IPS DF 6.9 (cell line): ENCODE results near the gene NLRP1.

Experiments
- DNase-seq: peaks from one replicate; pipeline ENCODE4 v3.0.0-alpha.2; 2013; ENCODE audit warnings: low read depth, low spot score
- H3K27ac ChIP-seq: one replicate; pipeline ENCODE4 v1.5.1; 2013; ENCODE audit warnings: low read length, control low read depth
- H3K27me3 ChIP-seq: 2 replicates; pipeline ENCODE4 v1.6.1; 2013; ENCODE audit warnings: mild to moderate bottlenecking, low read length; ENCODE audit not compliant: control insufficient read depth, insufficient read depth
- H3K36me3 ChIP-seq: 2 replicates; pipeline ENCODE4 v1.6.1; 2013; ENCODE audit warnings: low read length; ENCODE audit not compliant: control insufficient read depth, insufficient read depth
- H3K4me1 ChIP-seq: 2 replicates; pipeline ENCODE4 v1.6.1; 2013; ENCODE audit warnings: low read length; ENCODE audit not compliant: control insufficient read depth, insufficient read depth
- H3K4me3 ChIP-seq: 2 replicates; pipeline ENCODE4 v1.5.1; 2013; ENCODE audit warnings: mild to moderate bottlenecking, low read length
- H3K9me3 ChIP-seq: 2 replicates; pipeline ENCODE4 v1.6.1; 2013; ENCODE audit warnings: low read length, inconsistent platforms; ENCODE audit not compliant: control insufficient read depth, insufficient read depth
- WGBS: extraction: QIAGEN DNeasy Blood & Tissue Kit; methylation state at CpG from one replicate; pipeline ENCODE4 v1.1.7; 2013; ENCODE audit warnings: mixed read lengths, missing lambda C conversion rate; ENCODE audit not compliant: insufficient read length, insufficient coverage; 5-methylcytosine and 5-hydroxymethylcytosine counted together

NLRP1 gene

DNA sequence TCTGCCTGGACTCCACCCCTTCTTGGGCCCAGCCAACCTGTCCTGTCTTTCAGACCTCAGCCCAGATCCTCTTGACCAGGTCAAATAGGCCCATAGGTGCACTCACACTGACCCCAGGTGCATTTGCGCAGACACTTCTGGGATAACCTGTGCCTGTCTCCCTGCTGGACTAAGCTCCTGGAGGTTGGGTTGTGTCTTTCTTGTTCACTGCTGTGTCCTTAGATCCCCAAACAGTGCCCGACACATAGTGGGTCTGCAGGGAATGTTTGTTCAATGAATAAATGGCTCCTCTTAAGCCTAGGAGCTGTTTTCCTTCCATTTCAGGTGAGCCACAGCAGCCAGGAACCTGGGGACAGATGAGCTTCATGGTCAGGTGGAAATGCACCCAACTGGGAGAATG, 48.9 kb downstream of the NLRP1 start:
- Histone ChIP-seq H3K4me3 (no peak overlapping the region), H3K27ac (no peak overlapping the region), H3K27me3 (no peaks in the 10 kb centered on the region), H3K9me3 (no peaks in the 10 kb centered on the region), H3K36me3 (no peaks in the 10 kb centered on the region), H3K4me1 (no peaks in the 10 kb centered on the region)
- DNase-seq, result no peak
- WGBS, result no CpG with 5 or more reads among the region's 2 CpGs

DNA sequence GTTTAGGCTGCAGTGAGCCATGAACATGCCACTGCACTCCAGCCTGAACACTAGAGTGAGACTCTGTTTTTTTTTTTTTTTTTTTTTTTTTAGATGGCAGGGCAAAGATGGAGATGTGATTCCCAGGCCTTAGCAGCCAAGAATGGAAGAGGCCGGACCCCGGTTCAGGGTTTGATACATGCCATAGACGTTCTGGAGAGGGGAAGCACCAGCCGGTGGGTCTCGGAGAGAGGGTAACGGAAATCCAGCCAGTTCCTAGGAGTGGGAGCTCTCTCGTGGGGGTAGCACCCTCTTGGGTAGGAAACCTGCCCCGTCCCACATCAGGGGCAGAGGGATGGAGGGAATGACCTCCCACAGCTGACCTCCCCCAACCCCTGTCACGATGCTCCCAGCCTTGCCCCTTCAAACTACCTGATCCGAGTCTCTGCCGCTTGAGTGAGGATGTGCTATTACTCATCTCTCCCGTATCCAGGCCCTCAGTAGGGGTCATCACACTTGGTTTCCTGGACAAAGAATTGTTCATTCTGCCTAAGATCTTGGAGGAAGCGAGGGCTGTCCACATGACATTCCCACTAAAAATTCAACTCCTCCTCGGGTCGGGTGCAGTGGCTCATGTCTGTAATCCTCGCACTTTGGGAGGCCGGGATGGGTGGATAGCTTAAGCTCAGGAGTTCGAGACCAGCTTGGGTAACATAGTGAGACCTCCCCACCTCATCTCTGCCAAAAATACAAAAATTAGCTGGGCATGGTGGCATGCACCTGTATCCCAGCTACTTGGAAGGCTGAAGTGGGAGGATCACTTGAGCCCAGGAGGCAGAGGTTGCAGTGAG, 50.6 kb downstream of the NLRP1 start:
- Histone ChIP-seq H3K4me1 (no peaks in the 10 kb centered on the region), H3K27ac (no peak overlapping the region), H3K4me3 (no peak overlapping the region), H3K27me3 (no peaks in the 10 kb centered on the region), H3K36me3 (no peaks in the 10 kb centered on the region), H3K9me3 (no peaks in the 10 kb centered on the region)
- no peak for DNase-seq
- no CpG with 5 or more reads among the region's 18 CpGs for WGBS

DNA sequence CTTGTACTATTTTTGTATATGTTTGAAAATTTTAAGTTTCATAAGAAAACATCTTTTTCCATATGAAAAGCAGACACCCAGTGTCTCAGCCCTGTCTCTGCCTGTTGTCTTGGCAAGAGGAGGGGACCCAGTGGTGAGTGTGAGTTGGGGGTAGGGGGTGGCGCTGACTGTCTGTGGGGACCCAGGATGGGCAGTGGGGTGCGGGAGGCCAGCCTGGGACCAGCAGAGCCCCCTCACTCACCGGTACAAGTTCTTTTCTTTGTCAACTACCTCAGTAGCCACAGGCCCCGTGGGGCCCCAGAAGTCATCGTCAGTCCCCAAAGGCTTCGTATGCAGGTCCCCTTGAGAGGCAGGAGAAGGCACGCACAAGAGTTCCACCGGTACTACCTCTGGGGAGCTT, 51.7 kb downstream of the NLRP1 start:
- no CpG with 5 or more reads among the region's 8 CpGs for WGBS
- no peak for DNase-seq
- no peaks in the 10 kb centered on the region for H3K36me3 ChIP-seq
- H3K4me1 ChIP-seq, result no peaks in the 10 kb centered on the region
- H3K9me3 ChIP-seq, result no peaks in the 10 kb centered on the region
- no peaks in the 10 kb centered on the region for H3K27me3 ChIP-seq
- no peak overlapping the region for H3K4me3 ChIP-seq
- H3K27ac ChIP-seq, result no peak overlapping the region

DNA sequence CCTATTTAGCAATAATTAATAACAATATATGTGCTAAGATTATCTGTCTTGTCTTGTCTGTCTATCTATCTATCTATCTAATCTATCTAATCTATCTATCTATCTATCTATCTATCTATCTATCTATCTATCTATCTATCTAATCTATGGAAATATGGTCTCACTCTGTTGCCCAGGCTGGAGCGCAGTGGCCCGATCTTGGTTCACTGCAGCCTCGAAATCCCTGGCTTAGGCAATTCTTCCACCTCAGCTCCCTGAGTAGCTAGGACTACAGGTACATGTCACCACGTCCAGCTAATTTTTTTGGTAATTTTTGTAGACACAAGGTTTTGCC, 53.3 kb downstream of the NLRP1 start:
- no CpG with 5 or more reads among the region's 4 CpGs for whole genome bisulfite sequencing
- Histone ChIP-seq H3K27me3 (no peaks in the 10 kb centered on the region), H3K9me3 (no peaks in the 10 kb centered on the region), H3K27ac (no peak overlapping the region), H3K4me1 (no peaks in the 10 kb centered on the region), H3K4me3 (no peak overlapping the region), H3K36me3 (no peaks in the 10 kb centered on the region)
- DNase-seq, result no peak

DNA sequence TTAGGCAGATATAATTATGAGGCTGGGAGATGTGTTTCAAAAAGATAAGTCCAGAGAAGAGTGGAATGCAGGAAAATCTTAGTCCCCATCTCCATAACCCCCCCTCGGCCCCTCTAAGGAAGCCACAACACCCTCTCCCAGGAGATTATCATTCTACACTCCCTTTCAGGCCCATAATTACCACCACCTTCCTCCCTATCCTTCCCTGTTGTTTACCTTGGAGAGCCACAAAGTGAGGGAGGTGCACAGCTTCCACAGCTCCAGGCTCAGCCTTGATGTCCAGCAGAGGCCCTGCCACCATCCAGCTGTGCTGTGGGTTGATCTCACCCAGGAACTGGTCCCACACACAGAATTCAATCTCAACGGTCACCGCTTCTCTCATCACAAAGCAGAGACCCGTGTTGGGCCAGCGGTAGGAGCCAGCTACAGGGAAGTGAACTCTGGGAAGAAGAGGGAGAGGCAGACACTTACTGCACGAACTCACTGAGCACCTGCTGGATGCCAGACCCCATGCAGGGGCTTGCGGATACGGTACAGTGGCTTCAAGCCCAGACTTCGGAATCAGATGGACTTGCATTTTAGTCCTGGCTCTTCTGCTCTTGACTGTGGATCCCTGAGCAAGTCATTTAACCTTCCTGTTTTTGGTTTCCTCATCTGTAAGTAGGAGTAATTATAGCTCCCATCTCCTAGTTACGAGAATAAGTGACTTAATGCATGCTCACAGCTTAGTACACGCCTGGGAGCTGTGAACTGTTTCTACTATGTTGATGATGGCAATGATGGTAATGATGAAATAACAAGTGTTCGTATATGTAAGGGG, 53.8 kb downstream of the NLRP1 start:
- Histone ChIP-seq H3K4me3 (no peak overlapping the region), H3K9me3 (no peaks in the 10 kb centered on the region), H3K27ac (no peak overlapping the region), H3K4me1 (no peaks in the 10 kb centered on the region), H3K27me3 (no peaks in the 10 kb centered on the region), H3K36me3 (no peaks in the 10 kb centered on the region)
- DNase-seq, result no peak
- WGBS, result no CpG with 5 or more reads among the region's 12 CpGs

DNA sequence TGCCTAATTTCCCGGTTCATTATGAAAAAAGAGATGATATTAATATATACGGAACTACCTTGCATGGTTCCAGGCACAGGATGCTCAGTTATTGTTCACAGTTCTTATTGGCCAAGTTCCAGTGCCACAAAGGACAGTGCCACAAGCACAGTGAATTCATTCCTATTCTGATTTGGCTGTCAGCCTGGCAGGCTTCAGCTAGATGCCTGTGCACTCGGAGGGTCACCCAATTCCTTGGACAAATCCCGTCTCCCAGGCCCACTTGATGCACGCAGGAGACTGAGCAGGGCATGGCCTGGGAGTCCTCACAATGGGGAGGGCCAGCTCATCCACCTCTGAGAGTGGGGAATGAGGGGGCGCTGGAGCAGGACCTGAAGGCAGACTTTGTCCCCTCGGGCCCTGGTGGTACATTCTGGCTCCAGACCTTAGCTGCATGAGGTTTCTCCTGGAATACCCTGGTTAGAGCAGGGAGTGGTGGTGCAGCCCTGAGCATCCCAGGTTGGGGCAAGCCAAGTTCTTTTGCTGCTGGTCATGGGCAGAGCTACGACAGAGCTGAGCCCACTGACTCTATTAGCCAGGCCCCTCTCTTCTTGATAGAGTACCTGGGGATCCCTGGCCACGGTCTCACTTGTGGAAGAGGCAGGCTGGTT, 56.6 kb downstream of the NLRP1 start:
- Histone ChIP-seq H3K9me3 (no peaks in the 10 kb centered on the region), H3K4me1 (no peaks in the 10 kb centered on the region), H3K36me3 (no peaks in the 10 kb centered on the region), H3K27me3 (no peaks in the 10 kb centered on the region), H3K27ac (no peak overlapping the region), H3K4me3 (no peak overlapping the region)
- WGBS, result no CpG with 5 or more reads among the region's 9 CpGs
- no peak for DNase-seq

DNA sequence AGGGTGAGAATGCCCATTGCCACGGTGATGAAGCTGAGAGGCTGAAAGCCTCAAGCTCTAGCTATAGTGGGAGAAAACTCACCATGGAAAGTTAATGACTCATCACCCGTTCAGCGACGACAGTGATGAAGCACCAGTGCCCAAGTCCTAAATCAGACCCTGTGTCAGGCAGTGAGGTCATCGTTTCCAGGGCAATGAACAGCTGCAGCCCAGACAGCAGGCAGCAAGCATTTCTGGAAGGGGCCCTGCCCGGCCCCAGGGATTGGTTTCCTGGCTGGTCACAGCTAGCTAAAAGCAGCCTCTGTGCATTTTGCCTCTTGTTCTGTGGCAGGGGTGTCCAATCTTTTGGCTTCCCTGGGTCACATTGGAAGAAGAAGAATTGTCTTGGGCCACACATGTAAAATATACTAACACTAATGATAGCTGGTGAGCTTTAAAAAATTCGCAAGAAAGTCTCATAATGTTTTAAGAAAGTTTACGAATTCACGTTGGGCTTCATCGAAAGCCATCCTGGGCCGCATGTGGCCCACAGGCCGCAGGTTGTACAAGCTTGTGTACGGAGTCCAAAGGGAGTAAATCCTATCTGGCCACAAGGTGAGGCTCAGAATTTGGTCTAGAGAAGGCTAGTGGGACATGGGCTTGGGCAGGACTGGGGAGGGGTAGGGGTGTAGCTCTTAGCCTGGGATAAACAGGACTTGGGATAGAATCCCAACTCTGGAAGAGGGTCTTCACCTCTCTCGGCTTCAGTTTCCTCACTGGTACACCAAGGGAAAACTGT, 57.3 kb downstream of the NLRP1 start:
- H3K4me1 ChIP-seq, result no peaks in the 10 kb centered on the region
- no peak overlapping the region for H3K27ac ChIP-seq
- H3K4me3 ChIP-seq, result no peak overlapping the region
- no peaks in the 10 kb centered on the region for H3K9me3 ChIP-seq
- WGBS, result no CpG with 5 or more reads among the region's 14 CpGs
- no peak for DNase-seq
- no peaks in the 10 kb centered on the region for H3K36me3 ChIP-seq
- no peaks in the 10 kb centered on the region for H3K27me3 ChIP-seq

DNA sequence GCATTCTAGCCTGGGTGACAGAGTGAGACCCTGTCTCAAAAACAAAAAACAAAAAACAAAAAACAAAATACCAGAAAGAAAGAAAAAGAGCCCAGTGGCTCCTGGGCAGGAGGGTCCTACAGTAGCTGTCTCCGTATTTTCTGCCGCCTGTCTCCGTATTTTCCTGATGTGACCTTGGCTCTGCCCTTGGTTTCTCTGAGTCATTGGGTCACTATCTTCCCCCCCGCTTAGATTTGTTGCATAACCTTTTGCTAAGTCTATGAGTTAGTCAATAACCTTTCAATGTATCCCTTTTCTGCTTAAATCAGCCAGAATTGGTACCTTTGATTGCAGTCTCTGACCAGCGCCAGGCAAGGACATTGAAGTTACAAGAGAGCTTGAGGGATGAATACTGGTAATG, 61.1 kb downstream of the NLRP1 start:
- WGBS, result no CpG with 5 or more reads among the region's 5 CpGs
- Histone ChIP-seq H3K4me3 (no peak overlapping the region), H3K27me3 (no peaks in the 10 kb centered on the region), H3K4me1 (no peaks in the 10 kb centered on the region), H3K36me3 (no peaks in the 10 kb centered on the region), H3K27ac (no peak overlapping the region), H3K9me3 (no peaks in the 10 kb centered on the region)
- DNase-seq, result no peak

DNA sequence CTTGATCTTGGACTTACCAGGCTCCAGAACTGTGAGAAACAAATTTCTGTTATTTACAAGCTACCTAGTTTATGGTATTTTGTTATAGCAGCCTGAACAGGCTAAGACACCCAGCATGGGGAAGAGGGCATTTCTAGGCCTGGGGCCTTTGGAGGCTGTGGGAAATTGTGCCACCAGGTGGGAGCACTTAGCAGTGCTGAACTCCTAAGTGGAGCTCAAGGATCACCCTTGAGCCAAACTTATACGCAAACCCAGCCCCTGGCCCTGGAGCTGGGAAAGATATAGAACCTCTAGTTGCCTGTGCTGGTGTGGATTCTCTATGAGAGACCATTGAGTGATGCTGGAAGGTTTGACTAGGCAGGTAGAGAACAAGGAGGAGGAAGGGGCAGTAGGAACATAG, 61.8 kb downstream of the NLRP1 start:
- Histone ChIP-seq H3K4me1 (no peaks in the 10 kb centered on the region), H3K9me3 (no peaks in the 10 kb centered on the region), H3K27me3 (no peaks in the 10 kb centered on the region), H3K27ac (no peak overlapping the region), H3K4me3 (no peak overlapping the region), H3K36me3 (no peaks in the 10 kb centered on the region)
- DNase-seq, result no peak
- no CpG with 5 or more reads among the region's 1 CpG for WGBS
